HL-60 (cell line): ENCODE measurements around the gene C19orf12.

Experiments used
- DNase-seq, 2 experiments: peaks; one replicate each; pipeline ENCODE4 v3.0.0-alpha.2; 2010 to 2020; ENCODE audit warnings: low read depth in 1 of 2, low spot score in 1 of 2
- H3K27ac ChIP-seq: fragments of 250-450 bp; sonication (Bioruptor Pico); replicated peaks from 2 replicates; pipeline ENCODE4 v1.5.1; 2020; ENCODE audit warnings: mild to moderate bottlenecking, moderate library complexity
- H3K27me3 ChIP-seq: fragments of 250-450 bp; sonication (Bioruptor Pico); 2 replicates; pipeline ENCODE4 v1.5.1; 2021; ENCODE audit warnings: mild to moderate bottlenecking, moderate library complexity; ENCODE audit not compliant: insufficient read depth, poor library complexity, severe bottlenecking
- H3K4me3 ChIP-seq: replicated peaks from 2 replicates; pipeline ENCODE4 v1.5.1; 2011; ENCODE audit warnings: mild to moderate bottlenecking, control low read depth, low read length; ENCODE audit not compliant: insufficient read depth
- GABPA ChIP-seq: IDR thresholded peaks from 2 replicates; pipeline ENCODE4 v1.6.1; 2012; ENCODE audit warnings: low read depth
- POLR2AphosphoS5 ChIP-seq: IDR thresholded peaks from 2 replicates; pipeline ENCODE4 v1.6.1; 2012; ENCODE audit warnings: low read depth
- SPI1 ChIP-seq: IDR thresholded peaks from 2 replicates; pipeline ENCODE4 v1.6.1; 2012; ENCODE audit warnings: low read depth, mild to moderate bottlenecking, borderline replicate concordance
- TF ChIP-seq, protein P1 (sequence below): IDR thresholded peaks from one replicate; pipeline ENCODE4 v1.5.1; 2011; ENCODE audit warnings: low read length, control low read depth, inconsistent platforms; ENCODE audit not compliant: insufficient read depth
- TF ChIP-seq, protein P2 (sequence below): IDR thresholded peaks from 2 replicates; pipeline ENCODE4 v1.6.1; 2012; ENCODE audit warnings: low read depth; ENCODE audit not compliant: insufficient replicate concordance

The C19orf12 gene

DNA sequence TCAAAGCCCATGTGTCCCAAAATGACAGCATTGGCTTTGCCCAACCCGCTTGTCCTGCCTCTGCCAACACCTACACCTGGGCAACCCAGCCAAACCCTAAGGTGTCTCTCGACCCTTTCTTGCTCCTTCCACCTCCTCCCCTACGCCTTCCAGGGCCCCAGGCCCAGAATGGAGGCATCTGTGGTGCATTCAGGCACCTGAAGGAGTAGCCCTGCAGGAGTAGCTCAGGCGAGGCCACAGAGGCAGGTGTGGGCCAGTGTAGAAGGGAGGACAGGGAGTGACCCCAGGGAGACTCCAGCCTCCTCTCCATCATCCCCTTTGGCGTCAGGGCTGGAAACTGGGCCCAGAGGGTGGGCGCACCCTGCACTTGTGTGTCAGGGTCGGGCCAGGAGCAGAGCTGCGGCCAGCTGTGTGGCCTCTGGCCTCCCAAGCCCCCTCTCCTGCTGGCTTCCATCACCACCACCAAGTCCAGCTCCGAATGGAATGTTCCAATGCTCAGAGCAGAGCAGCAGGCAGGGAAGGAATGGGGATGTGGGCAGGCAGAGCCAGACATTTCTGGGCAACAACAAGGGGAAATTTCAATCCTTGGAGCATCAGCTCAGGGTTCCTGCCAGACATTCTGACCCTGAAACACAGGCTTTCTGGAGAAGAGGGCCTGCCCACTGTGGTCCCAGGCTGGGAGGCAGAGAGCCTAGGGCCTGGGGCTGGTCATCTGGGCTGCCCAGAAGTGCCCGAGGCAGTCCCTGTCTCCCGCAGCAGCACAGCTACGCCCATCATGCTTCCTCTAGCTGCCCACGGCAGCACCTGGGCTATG is 33.4 kb downstream of the C19orf12 start:
- H3K27me3 ChIP-seq = no peaks in the 10 kb centered on the region
- DNase-seq = no peak
- no peak for TF ChIP-seq GABPA
- TF ChIP-seq, protein P1, sequence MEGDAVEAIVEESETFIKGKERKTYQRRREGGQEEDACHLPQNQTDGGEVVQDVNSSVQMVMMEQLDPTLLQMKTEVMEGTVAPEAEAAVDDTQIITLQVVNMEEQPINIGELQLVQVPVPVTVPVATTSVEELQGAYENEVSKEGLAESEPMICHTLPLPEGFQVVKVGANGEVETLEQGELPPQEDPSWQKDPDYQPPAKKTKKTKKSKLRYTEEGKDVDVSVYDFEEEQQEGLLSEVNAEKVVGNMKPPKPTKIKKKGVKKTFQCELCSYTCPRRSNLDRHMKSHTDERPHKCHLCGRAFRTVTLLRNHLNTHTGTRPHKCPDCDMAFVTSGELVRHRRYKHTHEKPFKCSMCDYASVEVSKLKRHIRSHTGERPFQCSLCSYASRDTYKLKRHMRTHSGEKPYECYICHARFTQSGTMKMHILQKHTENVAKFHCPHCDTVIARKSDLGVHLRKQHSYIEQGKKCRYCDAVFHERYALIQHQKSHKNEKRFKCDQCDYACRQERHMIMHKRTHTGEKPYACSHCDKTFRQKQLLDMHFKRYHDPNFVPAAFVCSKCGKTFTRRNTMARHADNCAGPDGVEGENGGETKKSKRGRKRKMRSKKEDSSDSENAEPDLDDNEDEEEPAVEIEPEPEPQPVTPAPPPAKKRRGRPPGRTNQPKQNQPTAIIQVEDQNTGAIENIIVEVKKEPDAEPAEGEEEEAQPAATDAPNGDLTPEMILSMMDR = no peak
- TF ChIP-seq SPI1 = no peak
- TF ChIP-seq, protein P2, sequence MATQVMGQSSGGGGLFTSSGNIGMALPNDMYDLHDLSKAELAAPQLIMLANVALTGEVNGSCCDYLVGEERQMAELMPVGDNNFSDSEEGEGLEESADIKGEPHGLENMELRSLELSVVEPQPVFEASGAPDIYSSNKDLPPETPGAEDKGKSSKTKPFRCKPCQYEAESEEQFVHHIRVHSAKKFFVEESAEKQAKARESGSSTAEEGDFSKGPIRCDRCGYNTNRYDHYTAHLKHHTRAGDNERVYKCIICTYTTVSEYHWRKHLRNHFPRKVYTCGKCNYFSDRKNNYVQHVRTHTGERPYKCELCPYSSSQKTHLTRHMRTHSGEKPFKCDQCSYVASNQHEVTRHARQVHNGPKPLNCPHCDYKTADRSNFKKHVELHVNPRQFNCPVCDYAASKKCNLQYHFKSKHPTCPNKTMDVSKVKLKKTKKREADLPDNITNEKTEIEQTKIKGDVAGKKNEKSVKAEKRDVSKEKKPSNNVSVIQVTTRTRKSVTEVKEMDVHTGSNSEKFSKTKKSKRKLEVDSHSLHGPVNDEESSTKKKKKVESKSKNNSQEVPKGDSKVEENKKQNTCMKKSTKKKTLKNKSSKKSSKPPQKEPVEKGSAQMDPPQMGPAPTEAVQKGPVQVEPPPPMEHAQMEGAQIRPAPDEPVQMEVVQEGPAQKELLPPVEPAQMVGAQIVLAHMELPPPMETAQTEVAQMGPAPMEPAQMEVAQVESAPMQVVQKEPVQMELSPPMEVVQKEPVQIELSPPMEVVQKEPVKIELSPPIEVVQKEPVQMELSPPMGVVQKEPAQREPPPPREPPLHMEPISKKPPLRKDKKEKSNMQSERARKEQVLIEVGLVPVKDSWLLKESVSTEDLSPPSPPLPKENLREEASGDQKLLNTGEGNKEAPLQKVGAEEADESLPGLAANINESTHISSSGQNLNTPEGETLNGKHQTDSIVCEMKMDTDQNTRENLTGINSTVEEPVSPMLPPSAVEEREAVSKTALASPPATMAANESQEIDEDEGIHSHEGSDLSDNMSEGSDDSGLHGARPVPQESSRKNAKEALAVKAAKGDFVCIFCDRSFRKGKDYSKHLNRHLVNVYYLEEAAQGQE = no peak
- TF ChIP-seq POLR2AphosphoS5 = no peak
- no peak overlapping the region for H3K27ac ChIP-seq
- no peak overlapping the region for H3K4me3 ChIP-seq

DNA sequence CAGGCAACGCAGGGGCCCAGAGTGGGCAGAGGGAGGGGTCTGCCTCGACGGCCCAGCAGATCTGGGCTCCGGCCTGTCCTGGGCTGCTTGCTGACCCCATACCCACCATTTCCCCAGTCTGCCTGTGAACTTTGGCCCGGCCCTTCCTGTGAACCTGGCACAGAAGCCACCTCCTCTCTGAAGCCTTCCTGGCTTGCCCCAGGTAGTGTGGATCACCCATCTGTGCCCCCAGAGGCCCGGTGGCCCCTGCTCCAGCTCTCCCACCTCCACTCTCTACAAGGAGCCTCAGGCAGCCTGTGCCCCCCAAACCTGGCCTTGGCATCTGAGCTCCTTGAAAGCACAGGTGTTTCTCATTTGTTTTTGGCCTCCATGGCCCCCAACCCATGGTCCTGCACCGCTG is 34.1 kb downstream of the C19orf12 start:
- TF ChIP-seq GABPA = no peak
- Histone ChIP-seq H3K27ac (peak overlapping the region; percentile 69), H3K27me3 (no peaks in the 10 kb centered on the region), H3K4me3 (no peak overlapping the region)
- DNase-seq = no peak

DNA sequence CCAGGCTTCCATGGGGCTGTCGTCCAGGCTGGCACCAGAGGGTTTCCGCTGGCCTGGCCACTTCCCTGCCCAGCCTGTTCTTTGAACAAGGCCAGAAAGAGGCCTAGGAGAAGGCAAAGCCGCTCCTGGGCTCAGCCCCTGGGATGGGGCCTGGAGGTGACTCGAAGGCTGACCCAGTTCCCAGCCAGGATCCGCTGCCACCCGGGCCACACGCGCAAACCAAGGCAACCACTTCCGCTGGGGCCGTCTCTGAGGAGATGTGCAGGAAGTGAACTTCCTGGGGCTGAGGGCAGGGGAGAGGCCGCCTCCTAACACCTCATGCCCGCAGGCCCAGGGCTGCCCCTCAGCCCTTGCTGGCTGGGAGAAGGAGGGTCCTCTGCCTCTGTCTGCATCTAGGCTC is 34.6 kb downstream of the C19orf12 start:
- peak overlapping the region; percentile 69 for H3K27ac ChIP-seq
- H3K4me3 ChIP-seq = no peak overlapping the region
- peak; percentile 43 to 82 for DNase-seq
- no peaks in the 10 kb centered on the region for H3K27me3 ChIP-seq
- peak; percentile 73 for TF ChIP-seq GABPA
- TF ChIP-seq, protein P1 = no peak
- TF ChIP-seq, protein P2 = no peak

DNA sequence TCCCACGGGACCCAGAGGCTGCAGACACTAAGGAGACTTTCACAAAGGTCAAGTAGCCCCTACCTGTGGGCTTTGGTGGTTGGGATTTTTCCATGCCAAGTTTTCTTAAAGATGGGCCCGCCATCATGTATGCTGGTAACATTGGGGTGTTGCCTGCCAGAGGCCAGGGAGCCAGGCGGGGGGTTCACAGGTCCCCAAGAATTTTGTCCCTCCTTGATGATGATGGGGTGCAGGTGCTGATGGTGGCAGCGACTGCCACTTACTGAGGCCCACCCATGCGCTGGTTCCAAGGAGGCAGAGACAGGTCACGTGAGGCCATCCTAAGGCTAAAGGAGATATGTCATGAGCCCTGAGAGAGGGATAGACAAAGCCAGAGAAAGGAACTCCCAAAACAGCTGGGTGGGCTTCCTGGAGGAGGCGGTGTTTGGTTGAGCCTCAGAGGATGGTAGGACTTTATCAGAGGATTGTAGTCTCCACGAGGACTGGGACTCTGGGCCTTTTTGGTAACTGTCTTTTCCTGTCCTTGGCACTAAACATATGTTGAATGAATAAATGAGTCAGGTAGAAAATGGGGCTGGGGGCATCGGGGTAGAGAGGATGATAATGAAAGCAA is 35.4 kb downstream of the C19orf12 start:
- H3K4me3 ChIP-seq = no peak overlapping the region
- H3K27me3 ChIP-seq = no peaks in the 10 kb centered on the region
- H3K27ac ChIP-seq = peak overlapping the region; percentile 69
- TF ChIP-seq GABPA = no peak
- DNase-seq = no peak
